CD14-positive monocyte (primary cell): ENCODE data around the gene SSR1. TPM values are rescaled to one million over a fixed set of nuclear protein-coding genes. Genes with fewer than 3 reads are reported as not detected.

Experiments used
- DNase-seq, 3 donors: peaks; one replicate each; pipeline ENCODE4 v3.0.0-alpha.2; 2011 to 2022
- H2AFZ ChIP-seq: 2 replicates; pipeline ENCODE4 v1.6.0; 2012; ENCODE audit warnings: mild to moderate bottlenecking, low read depth, low read length, inconsistent platforms; ENCODE audit not compliant: insufficient read depth, poor library complexity, severe bottlenecking
- H3K27ac ChIP-seq, 2 donors: 1 replicate in 1 of 2; 2 replicates in 1 of 2; pipeline ENCODE4 v1.5.1; 2012 to 2013; ENCODE audit warnings: low read length in 2 of 2, control low read depth in 1 of 2, inconsistent platforms in 1 of 2, low read depth in 1 of 2, mild to moderate bottlenecking in 1 of 2
- H3K27me3 ChIP-seq, 2 donors: one replicate each; pipeline versions ENCODE4 v1.6.0 to v1.6.1; 2011 to 2013; ENCODE audit warnings: low read length in 2 of 2; ENCODE audit not compliant: control insufficient read depth in 2 of 2, insufficient read depth in 2 of 2
- H3K36me3 ChIP-seq, 2 donors: replicated peaks in 1 of 2; 1 replicate in 1 of 2; 2 replicates in 1 of 2; pipeline versions ENCODE4 v1.5.1 to v1.6.1; 2012 to 2013; ENCODE audit warnings: low read length in 2 of 2, control low read depth in 1 of 2, inconsistent platforms in 1 of 2, mild to moderate bottlenecking in 1 of 2; ENCODE audit not compliant: insufficient read depth in 2 of 2, control insufficient read depth in 1 of 2
- H3K4me1 ChIP-seq, 2 donors: 1 replicate in 1 of 2; 2 replicates in 1 of 2; pipeline versions ENCODE4 v1.5.1 to v1.6.1; 2012 to 2013; ENCODE audit warnings: low read length in 2 of 2, control low read depth in 1 of 2, inconsistent platforms in 1 of 2, mild to moderate bottlenecking in 1 of 2, moderate library complexity in 1 of 2; ENCODE audit not compliant: insufficient read depth in 2 of 2, control insufficient read depth in 1 of 2
- H3K4me2 ChIP-seq: replicated peaks from 2 replicates; pipeline ENCODE3; 2012; ENCODE audit warnings: low read length, moderate library complexity, mild to moderate bottlenecking; ENCODE audit not compliant: poor library complexity, severe bottlenecking; ENCODE audit errors: extremely low read depth
- H3K4me3 ChIP-seq, 3 experiments: fragments of 200-600 bp in 1 of 3; sonication (generic) in 1 of 3; replicated peaks in 1 of 3; 1 replicate in 2 of 3; 2 replicates in 1 of 3; pipeline ENCODE4 v1.5.1; 2011 to 2013; ENCODE audit warnings: low read length in 3 of 3, mild to moderate bottlenecking in 3 of 3, control low read depth in 2 of 3, low read depth in 2 of 3, inconsistent platforms in 1 of 3, moderate library complexity in 1 of 3
- H3K79me2 ChIP-seq: 2 replicates; pipeline ENCODE4 v1.6.0; 2012; ENCODE audit warnings: mild to moderate bottlenecking, control low read depth, inconsistent platforms, low read length, moderate library complexity; ENCODE audit not compliant: insufficient read depth
- H3K9ac ChIP-seq: 2 replicates; pipeline ENCODE4 v1.6.0; 2017; ENCODE audit warnings: low read length, mild to moderate bottlenecking; ENCODE audit not compliant: insufficient read depth, poor library complexity, severe bottlenecking
- H3K9me3 ChIP-seq, 2 donors: replicated peaks in 1 of 2; 1 replicate in 1 of 2; 2 replicates in 1 of 2; pipeline versions ENCODE4 v1.5.1 to v1.6.1; 2012 to 2013; ENCODE audit warnings: low read length in 2 of 2, control low read depth in 1 of 2; ENCODE audit not compliant: control insufficient read depth in 1 of 2, insufficient read depth in 1 of 2
- H4K20me1 ChIP-seq: 2 replicates; pipeline ENCODE4 v1.6.0; 2012; ENCODE audit warnings: mild to moderate bottlenecking, low read length, control low read depth, moderate library complexity; ENCODE audit not compliant: insufficient read depth
- H3K27ac Mint-ChIP-seq, 7 donors: one replicate each; pipeline ENCODE4 v1.8.0; 2020; ENCODE audit warnings: mild to moderate bottlenecking in 7 of 7, mixed read lengths in 7 of 7, moderate library complexity in 6 of 7, inconsistent platforms in 2 of 7
- H3K27me3 Mint-ChIP-seq, 3 donors: one replicate each; pipeline ENCODE4 v1.8.0; 2021 to 2022; ENCODE audit warnings: low read depth in 3 of 3, mild to moderate bottlenecking in 3 of 3, mixed read lengths in 3 of 3, moderate library complexity in 3 of 3, inconsistent platforms in 1 of 3
- H3K36me3 Mint-ChIP-seq, 2 donors: one replicate each; pipeline ENCODE4 v1.8.0; 2020; ENCODE audit warnings: mixed read lengths in 2 of 2, inconsistent platforms in 1 of 2, mild to moderate bottlenecking in 1 of 2
- H3K4me1 Mint-ChIP-seq: one replicate; pipeline ENCODE4 v1.8.0; 2020; ENCODE audit warnings: mild to moderate bottlenecking, mixed read lengths
- H3K4me3 Mint-ChIP-seq, 2 donors: one replicate each; pipeline ENCODE4 v1.8.0; 2020; ENCODE audit warnings: mild to moderate bottlenecking in 2 of 2, mixed read lengths in 2 of 2, moderate library complexity in 1 of 2
- H3K9me3 Mint-ChIP-seq, 7 donors: one replicate each; pipeline ENCODE4 v1.8.0; 2020 to 2022; ENCODE audit warnings: mixed read lengths in 7 of 7, mild to moderate bottlenecking in 6 of 7, moderate library complexity in 6 of 7, inconsistent platforms in 2 of 7
- WGBS: methylation state at CpG from one replicate; pipeline ENCODE4 v1.1.5; 2013; ENCODE audit warnings: missing lambda C conversion rate; ENCODE audit not compliant: insufficient coverage; 5-methylcytosine and 5-hydroxymethylcytosine counted together
- intact Hi-C, 2 donors: fragments of 100-400 bp; cut with micrococcal nuclease; formaldehyde crosslinking; loops; one replicate each; pipeline versions ENCODE4 v1.15.0 to v1.15.1; 2023
- polyA plus RNA-seq, 3 donors: library from polyadenylated mRNA; depleted of rRNA in 1 of 3; unstranded in 2 of 3; stranded (reverse) in 1 of 3; fragments of 300-500 nt in 2 of 3; fragments of >200 nt in 1 of 3; fragmentation: Illumina TruSeq in 2 of 3; gene quantifications; 1 replicate in 2 of 3; 2 replicates in 1 of 3; pipeline ENCODE4 v1.2.3, GENCODE V29; 2012 to 2021
- TF ChIP-seq, protein P1 (sequence below): fragments of 200-600 bp; IDR thresholded peaks from one replicate; pipeline ENCODE4 v1.8.0; 2022; ENCODE audit warnings: antibody characterized with exemption, mild to moderate bottlenecking

The SSR1 gene
- polyA plus RNA-seq, 3 donors: 59.1 to 302 (median 251) TPM

DNA sequence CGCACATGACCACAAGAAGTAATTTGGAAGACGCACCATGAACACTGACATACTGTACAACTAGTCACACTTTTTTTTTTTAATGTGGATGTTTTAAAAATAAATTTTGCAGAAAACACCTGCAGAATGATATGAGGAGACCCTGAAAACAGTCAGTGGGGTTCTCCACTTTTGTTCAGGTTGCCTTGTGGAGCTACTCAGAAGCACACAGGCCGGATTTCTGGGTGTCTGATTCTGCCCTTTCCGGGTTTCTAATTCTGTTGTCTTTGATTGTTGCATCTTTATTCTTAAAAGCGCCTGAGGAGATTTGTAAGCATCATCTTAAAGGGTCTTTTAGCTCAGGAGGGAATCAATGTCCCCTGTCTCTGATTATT is 74.5 kb downstream of the SSR1 start:
- no peak overlapping the region for H3K9ac ChIP-seq
- intact Hi-C loops: no loop called here
- peaks cover 79% of the 10 kb centered on the region for H3K79me2 ChIP-seq
- H4K20me1 ChIP-seq: peaks cover 95% of the 10 kb centered on the region
- DNase-seq: no peak
- no peaks in the 10 kb centered on the region for H3K27me3 ChIP-seq
- H3K27ac ChIP-seq: peak overlapping the region in 1 of 2 donors; percentile 47
- H3K36me3 Mint-ChIP-seq: peaks cover 64 to 66% of the 10 kb centered on the region in 2 donors
- H2AFZ ChIP-seq: no peak overlapping the region
- H3K4me2 ChIP-seq: no peak overlapping the region
- peaks cover 44 to 82% of the 10 kb centered on the region in 2 donors for H3K36me3 ChIP-seq
- TF ChIP-seq, protein P1, sequence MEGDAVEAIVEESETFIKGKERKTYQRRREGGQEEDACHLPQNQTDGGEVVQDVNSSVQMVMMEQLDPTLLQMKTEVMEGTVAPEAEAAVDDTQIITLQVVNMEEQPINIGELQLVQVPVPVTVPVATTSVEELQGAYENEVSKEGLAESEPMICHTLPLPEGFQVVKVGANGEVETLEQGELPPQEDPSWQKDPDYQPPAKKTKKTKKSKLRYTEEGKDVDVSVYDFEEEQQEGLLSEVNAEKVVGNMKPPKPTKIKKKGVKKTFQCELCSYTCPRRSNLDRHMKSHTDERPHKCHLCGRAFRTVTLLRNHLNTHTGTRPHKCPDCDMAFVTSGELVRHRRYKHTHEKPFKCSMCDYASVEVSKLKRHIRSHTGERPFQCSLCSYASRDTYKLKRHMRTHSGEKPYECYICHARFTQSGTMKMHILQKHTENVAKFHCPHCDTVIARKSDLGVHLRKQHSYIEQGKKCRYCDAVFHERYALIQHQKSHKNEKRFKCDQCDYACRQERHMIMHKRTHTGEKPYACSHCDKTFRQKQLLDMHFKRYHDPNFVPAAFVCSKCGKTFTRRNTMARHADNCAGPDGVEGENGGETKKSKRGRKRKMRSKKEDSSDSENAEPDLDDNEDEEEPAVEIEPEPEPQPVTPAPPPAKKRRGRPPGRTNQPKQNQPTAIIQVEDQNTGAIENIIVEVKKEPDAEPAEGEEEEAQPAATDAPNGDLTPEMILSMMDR: no peak
- H3K4me3 Mint-ChIP-seq: no peak overlapping the region
- 100% methylated on average over 1 of the region's 5 CpGs for WGBS
- H3K4me1 Mint-ChIP-seq: peaks cover 31% of the 10 kb centered on the region
- no peaks in the 10 kb centered on the region for H3K9me3 Mint-ChIP-seq
- H3K9me3 ChIP-seq: no peaks in the 10 kb centered on the region
- peaks cover 12 to 18% of the 10 kb centered on the region in 2 donors for H3K4me1 ChIP-seq
- H3K27ac Mint-ChIP-seq: peak overlapping the region in 4 of 7 donors; percentile 9 to 84 (median 54)
- no peak overlapping the region for H3K4me3 ChIP-seq
- H3K27me3 Mint-ChIP-seq: peaks cover 0 to 3% (median 1%) of the 10 kb centered on the region in 3 donors

DNA sequence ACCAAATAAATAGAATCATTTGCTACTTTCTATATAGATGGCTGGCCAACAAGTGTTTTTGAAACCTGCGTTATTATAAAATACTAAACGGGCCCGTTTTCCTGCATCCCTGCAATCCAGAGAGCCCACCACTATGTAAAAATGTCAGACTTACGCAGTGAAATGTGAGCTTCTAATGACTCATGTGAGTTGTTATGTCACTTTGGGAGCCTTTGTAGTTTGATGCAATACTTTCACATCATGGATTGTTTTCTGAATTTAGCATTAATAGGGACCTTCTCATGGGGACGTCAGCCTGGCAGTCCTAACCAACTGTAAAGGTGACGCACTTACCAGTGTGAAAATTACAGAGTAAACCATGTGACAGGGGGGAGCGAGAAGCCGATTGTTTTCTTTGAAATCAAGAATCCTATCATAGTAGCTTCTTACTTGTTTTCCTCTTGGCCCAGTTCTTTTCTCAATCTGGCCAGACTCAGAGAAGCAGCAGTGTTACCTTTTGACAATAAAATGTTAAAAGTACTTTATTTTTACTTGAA is 75.3 kb downstream of the SSR1 start:
- intact Hi-C loops: no loop called here
- no peaks in the 10 kb centered on the region for H3K27me3 ChIP-seq
- H4K20me1 ChIP-seq: peaks cover 88% of the 10 kb centered on the region
- TF ChIP-seq, protein P1: no peak
- no peak overlapping the region for H3K4me2 ChIP-seq
- DNase-seq: no peak
- H3K9me3 ChIP-seq: no peaks in the 10 kb centered on the region
- Mint-ChIP-seq H3K4me3 (no peak overlapping the region), H3K9me3 (no peaks in the 10 kb centered on the region), H3K27ac (peak overlapping the region in 1 of 7 donors; percentile 51), H3K36me3 (peaks cover 65 to 70% of the 10 kb centered on the region in 2 donors), H3K4me1 (peaks cover 23% of the 10 kb centered on the region), H3K27me3 (peaks cover 0 to 3% (median 0%) of the 10 kb centered on the region in 3 donors)
- no peak overlapping the region for H3K9ac ChIP-seq
- WGBS: 60% methylated on average over 2 of the region's 8 CpGs
- peaks cover 46 to 89% of the 10 kb centered on the region in 2 donors for H3K36me3 ChIP-seq
- H3K79me2 ChIP-seq: peaks cover 87% of the 10 kb centered on the region
- peak overlapping the region in 1 of 2 donors; percentile 58 for H3K27ac ChIP-seq
- no peak overlapping the region for H3K4me3 ChIP-seq
- peaks cover 4 to 10% of the 10 kb centered on the region in 2 donors for H3K4me1 ChIP-seq
- H2AFZ ChIP-seq: no peak overlapping the region
